Posterior vena cava (tissue), 2 donors: Measurements from ENCODE around the gene TMCC2. TPM values are rescaled to one million over a fixed set of nuclear protein-coding genes. Genes with fewer than 3 reads are reported as not detected.
"Not testable (repeated sequence)": the region's sequence is repeated elsewhere in the genome, so short reads cannot be mapped to it uniquely, and the experiment has no call there.

Experiments used
- DNase-seq: peaks from one replicate; pipeline ENCODE4 v3.0.0-alpha.2; 2020; ENCODE audit warnings: low spot score
- intact Hi-C, 2 donors: fragments of 100-400 bp; cut with DNase I; formaldehyde crosslinking; loops; one replicate each; pipeline versions ENCODE4 v1.14.1 to v1.14.2; 2022 to 2023
- long read RNA-seq, 2 donors: library from polyadenylated mRNA; unstranded; transcript quantifications; one replicate each; pipeline ENCODE4 v2.0.0, GENCODE V29; 2020 to 2021
- total RNA-seq, 2 donors: library from RNA; stranded (reverse); fragmentation: NEBNext Ultra II Directional; extraction: Animal tissue kit (Norgen Biotek cat#: 25700); gene quantifications; one replicate each; pipeline ENCODE4 v1.2.1, GENCODE V29; 2021
- donor health status: DM: yes; HTN: yes; CAD: no.
- donor health status: DM: yes; HTN: yes; CAD: no.

TMCC2 gene
- total RNA-seq, result 1 to 10 TPM; 4.1 to 4.6 TPM
- long read RNA-seq, donor 1, partial matches to known transcripts, result 0 of 1 reads
- long read RNA-seq, donor 1, other reads (novel, unspliced or antisense), result 0 of 1 reads
- long read RNA-seq, donor 2, partial matches to known transcripts, result 3 of 5 reads
- long read RNA-seq, donor 2, other reads (novel, unspliced or antisense), result 0 of 5 reads

GRCh38 chr1:205227584-205228013, at the start of gene TMCC2:
TMCC2 (plus strand) TSS chr1:205227946; CDS start chr1:205228565, 619 bp downstream.
- peak; percentile 95 for DNase-seq
- intact Hi-C loops, result no loop called here

- DNase-seq, result no peak
Observed at GRCh38 chr1:205179842-205180241, 47.9 kb upstream of the TMCC2 start.

GRCh38 chr1:205180331-205180730, 47.4 kb upstream of the TMCC2 start:
- DNase-seq, intact Hi-C loops: not testable (repeated sequence)

More at GRCh38 chr1:205179842-205180241, 47.9 kb upstream of the TMCC2 start:
- intact Hi-C loops, result no loop called here

GRCh38 chr1:205182930-205183329, 44.8 kb upstream of the TMCC2 start:
- intact Hi-C loops, result no loop called here
- no peak for DNase-seq

- no peak for DNase-seq
- intact Hi-C loops, result no loop called here
Observed at GRCh38 chr1:205183676-205184335, 43.9 kb upstream of the TMCC2 start.

- DNase-seq, result no peak
- intact Hi-C loops, result no loop called here
Observed at GRCh38 chr1:205186191-205186590, 41.6 kb upstream of the TMCC2 start.

GRCh38 chr1:205187420-205187819, 40.3 kb upstream of the TMCC2 start:
- intact Hi-C loops, result no loop called here
- no peak for DNase-seq

GRCh38 chr1:205188098-205188497, 39.6 kb upstream of the TMCC2 start:
- intact Hi-C loops, result no loop called here
- no peak for DNase-seq

- intact Hi-C loops, result no loop called here
- no peak for DNase-seq
Observed at GRCh38 chr1:205188596-205188995, 39.1 kb upstream of the TMCC2 start.

GRCh38 chr1:205189131-205189530, 38.6 kb upstream of the TMCC2 start:
- intact Hi-C loops, result no loop called here
- DNase-seq, result no peak

- intact Hi-C loops, result no loop called here
- DNase-seq, result no peak
Observed at GRCh38 chr1:205190845-205191577, 36.7 kb upstream of the TMCC2 start.

GRCh38 chr1:205191622-205192021, 36.1 kb upstream of the TMCC2 start:
- intact Hi-C loops, result no loop called here
- no peak for DNase-seq

- DNase-seq, result no peak
- intact Hi-C loops, result no loop called here
Observed at GRCh38 chr1:205192287-205192686, 35.5 kb upstream of the TMCC2 start.

GRCh38 chr1:205199090-205199930, 28.4 kb upstream of the TMCC2 start:
- intact Hi-C loops, result no loop called here
- no peak for DNase-seq

- intact Hi-C loops, result no loop called here
- no peak for DNase-seq
Observed at GRCh38 chr1:205199931-205200299, 27.8 kb upstream of the TMCC2 start.

GRCh38 chr1:205204552-205204951, 23.2 kb upstream of the TMCC2 start:
- DNase-seq, result no peak
- intact Hi-C loops, result no loop called here

GRCh38 chr1:205205055-205205454, 22.7 kb upstream of the TMCC2 start:
- DNase-seq, result no peak
- intact Hi-C loops, result no loop called here

- intact Hi-C loops, result no loop called here
- no peak for DNase-seq
Observed at GRCh38 chr1:205208811-205209210, 18.9 kb upstream of the TMCC2 start.

- intact Hi-C loops, result no loop called here
- DNase-seq, result peak; percentile 86
Observed at GRCh38 chr1:205210756-205211168, 17.0 kb upstream of the TMCC2 start.
